Activated CD8-positive, alpha-beta memory T cell treated with anti-CD3 and anti-CD28 coated beads, Interleukin-2, amount 50 U/mL, for 24 hours (primary cell): ENCODE measurements around the gene APLN.

Experiments used
- DNase-seq: peaks from one replicate; pipeline ENCODE4 v3.0.0-alpha.2; 2020; ENCODE audit errors: extremely low read depth

The APLN gene

DNA sequence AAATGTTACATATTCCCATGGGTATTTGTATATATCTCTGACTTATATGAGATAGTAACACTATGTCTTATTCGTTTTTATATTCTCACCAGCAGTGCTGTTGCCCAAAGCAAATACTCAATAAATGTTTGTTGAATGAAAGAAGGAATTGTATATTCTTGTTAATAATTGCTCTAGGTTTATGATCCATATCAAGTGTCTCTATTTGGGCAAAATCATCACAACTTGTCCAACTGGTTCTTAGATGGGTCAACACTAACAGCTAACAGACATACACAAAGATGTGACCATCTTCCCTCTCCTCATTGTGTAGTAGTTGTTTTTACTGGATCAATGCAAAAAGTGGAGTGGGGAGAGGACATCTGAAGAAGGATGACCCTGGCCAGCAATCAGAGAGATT lies 6.6 kb upstream of the APLN start:
- DNase-seq, result no peak

DNA sequence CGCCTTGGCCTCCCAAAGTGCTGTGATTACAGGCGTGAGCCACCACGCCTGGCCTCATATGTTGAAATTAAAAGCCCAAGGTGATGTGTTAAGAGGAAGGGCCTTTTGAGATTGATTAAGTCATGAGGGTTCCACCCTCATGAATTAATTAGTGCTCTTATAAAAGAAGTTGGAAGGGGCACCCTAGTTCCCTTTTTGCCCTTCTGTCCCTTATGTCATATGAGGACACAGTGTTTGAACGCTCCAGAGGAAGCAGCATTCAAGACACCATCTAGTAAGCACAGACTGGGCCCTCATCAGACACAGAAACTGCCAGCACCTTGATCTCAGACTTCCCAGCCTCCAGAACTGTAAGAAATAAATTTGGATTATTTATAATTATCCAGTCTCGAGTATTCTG lies 5.1 kb upstream of the APLN start:
- no peak for DNase-seq

DNA sequence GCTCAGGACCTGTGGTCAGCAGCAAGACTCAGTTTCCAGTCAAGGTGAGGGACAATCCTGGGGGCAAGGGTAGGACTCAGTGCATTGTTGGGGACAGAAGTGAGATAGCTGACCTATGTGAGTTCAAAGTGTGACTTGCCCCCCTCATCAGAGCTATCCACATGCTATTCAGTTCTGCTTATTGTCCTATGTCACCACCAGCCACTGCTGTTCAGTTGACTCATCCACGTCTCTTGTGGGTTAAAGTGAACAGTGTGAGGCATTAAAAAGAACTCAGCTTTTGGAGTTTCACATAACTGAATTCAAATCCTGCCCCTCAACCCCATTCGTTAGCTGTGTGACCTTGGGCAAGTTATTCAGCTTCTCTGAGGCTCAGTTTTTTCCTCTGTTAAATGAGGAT lies 4.4 kb upstream of the APLN start:
- no peak for DNase-seq

DNA sequence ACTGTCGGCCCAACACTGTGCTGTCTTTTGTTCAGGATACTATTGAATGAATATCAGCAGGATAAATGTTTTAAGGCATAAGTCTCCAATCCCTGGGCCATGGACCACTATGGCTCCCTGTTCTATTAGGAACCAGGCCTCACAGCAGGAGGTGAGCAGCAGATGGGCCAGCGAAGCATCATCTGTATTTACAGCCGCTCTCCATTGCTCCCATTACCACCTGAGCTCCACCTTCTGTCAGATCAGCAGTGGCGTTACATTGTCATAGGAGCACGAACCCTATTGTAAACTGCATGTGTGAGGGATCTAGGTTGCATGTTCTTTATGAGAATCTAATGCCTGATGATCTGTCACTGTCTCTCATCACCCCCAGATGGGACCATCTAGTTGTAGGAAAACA lies 3.7 kb upstream of the APLN start:
- DNase-seq, result no peak

DNA sequence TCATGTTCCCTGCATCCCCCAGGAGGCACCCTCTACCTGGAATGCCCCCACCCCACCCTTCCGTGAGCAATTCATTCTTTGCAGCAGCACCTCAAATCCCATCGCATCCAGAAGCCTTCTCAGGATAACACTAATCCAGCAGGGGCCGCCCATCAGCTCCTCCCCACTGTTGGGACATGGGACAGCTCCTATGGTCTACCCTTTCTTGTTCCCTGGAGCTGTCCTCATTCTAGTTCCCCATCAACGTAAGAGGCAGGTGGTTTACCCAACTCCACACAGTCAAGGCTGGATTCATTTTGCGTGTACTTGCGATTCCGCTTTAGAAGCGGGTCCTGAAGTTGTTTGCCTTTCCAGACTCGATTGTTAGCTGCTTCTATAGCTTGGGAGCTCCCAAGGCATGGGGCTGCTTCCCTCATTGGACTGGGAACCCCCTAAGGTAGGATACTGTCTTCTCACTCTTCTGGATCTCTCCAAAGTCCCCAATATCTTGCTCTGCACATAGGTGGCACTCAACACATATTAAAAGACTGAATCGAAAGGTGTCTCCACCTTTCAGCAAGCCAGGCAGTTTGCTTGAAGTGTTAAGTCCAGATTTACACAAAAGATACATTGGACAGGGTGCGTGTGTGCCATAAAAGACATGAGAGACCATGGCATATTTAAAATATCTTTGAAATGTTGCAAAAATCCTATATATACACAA lies 942 bp upstream of the APLN start:
- no peak for DNase-seq

DNA sequence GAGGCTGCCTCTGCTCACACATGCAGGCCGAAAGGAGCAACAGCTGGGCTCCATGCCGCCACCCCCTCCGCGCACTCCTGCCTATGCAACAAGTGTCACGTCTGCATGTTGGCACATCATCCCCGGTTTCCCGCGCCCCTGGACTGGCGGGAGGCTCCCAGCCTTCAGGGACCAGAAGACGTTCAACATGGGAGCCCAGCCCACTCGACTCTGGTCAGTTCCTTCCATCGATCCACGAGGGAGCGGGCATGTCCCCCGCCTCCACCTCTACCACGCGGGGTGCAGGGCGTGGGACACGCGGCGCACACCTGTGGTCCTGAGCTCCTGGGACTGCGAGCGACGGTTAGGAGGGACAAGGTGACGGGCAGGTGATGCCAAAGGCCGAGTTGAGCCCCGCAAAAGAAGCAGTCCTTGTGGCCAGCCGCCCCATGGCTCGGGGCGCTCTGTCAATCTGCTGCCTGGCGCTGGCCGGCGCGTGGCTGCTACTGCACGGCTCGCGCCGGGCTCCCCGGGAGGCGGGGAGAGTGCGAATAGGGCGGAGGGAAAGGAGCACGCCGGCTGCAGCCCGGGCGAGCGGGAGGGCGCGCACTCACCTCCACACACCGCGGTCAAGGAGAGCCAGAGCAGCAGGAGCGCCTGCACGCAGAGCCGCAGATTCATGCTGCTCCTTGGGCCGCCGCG lies 645 bp downstream of the APLN start:
- DNase-seq, result no peak

DNA sequence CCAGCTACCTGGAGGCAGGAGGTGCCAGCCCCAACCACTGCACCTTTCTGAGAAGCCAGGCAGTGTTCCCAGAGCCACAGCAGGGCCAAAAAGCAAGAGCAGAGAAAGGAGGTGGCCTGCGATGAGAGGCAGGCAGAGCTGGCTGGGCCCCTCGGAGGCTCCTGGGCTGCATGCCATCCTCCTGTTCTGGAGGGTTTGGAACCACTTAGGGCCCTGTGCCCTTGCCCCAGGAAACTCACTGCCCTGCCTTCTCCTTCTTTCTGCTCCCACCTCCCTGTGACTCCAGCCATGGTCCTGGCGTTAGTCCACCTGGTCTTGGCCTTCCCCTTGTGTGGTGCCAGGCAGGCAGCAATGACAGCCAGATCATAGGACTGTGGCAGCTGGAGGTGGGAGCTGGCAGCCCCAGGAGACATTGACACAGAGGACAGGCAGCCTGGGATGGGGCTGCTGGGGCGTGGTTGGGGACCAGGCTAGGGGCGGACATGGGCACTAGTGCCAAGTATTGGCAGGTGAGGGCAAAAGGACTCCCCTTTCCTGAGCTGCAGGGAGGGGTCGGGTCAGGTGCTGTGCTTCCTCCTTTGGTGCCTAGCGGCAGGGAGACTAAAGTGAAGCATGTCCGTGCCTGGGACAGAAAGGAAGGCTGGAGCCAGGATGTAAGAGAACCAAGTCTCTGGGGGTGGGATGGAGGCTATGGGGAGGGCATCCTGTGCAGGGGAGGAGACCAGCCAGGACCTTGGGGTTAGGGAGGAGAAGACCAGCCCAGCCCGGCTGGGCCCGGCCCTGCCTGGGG lies 1.4 kb downstream of the APLN start:
- no peak for DNase-seq

DNA sequence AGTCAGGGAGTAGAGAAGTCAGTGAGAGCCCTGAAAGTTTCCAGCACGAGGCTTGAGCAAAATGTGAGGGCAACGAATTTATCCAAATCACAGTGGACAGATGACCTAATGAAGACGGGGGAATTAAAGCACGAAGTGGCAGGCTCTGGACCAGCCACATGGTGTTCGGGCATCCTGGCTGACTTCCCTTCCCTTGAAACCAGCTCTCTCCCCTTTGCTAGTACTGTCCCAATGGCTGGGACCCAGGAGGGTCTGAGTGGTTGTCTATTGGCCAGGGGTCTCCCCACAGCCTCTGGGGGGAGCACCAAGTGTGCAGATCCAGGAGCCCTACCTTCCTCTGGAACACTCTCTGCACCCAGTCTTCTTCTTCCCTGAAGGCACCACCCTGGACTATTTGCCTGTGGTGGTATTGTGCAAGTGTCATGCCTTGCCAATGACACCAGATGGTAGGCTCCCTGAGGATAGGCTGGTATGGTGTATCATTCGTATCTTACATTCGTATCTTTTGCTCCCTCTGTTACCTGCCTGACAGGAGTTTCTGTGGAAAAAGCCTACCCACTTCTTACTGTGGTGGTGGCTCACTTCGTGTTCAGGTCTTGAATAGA lies 2.1 kb downstream of the APLN start:
- DNase-seq, result no peak

DNA sequence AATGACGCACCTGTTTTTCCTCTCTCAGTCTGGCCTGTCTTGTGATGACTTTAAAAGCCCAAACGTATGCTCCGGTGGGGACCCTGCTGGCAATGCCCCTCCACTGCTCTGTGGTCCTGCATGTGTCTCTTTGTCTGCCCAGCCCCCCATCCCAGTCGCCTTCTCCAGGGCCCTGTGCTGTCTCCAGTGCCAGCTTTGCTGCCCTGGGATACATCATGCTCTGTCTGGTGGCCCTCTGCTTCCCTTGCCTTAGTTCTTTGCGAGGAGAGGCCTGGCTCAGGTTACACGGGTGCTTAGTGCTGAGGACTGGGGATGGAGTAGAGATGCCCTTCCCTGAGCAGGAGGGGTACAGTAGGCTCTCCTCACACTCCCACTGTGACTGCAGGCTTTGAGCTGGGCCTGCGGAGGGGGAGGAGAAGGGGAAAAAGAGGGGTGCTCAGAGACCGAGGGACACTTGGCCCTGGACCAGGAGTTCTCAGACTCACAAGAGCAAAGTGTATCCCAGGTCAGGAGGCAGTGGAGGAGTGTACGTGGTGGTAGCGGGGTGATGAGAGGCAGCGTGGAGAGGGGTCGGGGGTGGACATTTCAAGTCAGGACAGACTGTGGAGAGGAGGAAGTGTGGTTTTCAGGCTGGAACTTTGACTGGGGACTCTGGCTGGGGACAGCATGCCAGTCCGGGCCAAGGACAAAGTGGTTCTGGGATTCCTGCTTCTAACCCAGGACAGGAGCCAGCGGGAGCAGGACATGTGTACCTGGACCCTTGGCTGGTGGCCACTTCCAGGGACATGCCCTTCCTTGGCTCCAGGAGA lies 2.8 kb downstream of the APLN start:
- no peak for DNase-seq

DNA sequence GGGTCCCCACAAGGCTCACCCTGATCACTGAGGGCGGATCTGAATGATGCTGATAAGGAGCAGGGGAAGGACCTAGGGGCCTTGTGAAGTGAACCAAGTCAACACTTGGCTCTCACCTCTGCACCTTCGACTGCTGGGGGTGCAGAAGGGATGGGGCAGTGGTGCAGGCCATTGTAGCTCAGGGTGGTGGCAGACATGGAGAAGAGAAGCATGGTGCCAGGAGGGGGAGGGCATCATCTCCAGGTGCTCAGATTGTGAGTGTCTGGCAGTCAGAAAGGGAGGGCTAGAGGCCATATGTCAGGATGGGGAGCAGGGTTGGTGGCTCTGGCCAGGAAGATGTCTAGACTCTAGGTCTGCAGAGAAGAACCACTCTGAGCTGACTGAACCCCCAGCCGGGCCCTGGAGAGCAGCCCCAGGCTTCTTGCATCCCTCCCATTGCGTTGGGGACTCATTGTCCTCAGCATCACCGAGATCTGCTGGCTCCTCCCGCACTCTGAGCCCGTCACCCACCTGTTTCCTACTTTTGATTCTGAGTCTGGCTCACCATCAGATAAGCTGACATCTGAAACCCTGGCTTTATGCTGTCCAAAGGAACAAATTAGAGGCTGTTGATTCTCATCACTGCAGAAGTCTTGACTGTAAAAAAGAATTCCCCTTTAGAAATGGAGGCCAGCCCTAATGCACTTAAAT lies 3.8 kb downstream of the APLN start:
- DNase-seq, result no peak

DNA sequence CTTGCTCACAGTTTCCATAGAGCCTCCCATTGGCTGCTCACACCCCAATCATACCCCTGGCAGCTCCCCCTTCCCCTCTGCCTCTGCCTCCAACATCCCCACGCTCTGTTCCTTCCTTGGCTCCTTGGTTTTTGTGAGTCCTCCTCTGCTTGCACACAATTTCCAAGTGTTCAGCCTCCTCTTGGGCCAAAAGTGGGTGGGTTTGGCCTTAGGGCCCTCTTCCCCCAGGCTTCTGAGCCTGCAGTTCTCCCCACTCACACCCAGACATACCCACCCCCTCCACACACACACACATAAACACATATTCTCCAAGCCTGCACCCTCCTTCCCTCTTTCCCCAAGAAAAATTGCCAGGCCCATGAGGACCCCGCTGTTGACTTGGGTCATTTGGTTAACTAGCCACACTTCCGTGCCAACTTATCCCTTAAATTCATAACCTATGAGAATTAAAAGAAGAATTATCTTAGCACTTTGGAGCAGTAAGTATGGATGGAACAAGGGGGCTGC lies 4.5 kb downstream of the APLN start:
- DNase-seq, result no peak

DNA sequence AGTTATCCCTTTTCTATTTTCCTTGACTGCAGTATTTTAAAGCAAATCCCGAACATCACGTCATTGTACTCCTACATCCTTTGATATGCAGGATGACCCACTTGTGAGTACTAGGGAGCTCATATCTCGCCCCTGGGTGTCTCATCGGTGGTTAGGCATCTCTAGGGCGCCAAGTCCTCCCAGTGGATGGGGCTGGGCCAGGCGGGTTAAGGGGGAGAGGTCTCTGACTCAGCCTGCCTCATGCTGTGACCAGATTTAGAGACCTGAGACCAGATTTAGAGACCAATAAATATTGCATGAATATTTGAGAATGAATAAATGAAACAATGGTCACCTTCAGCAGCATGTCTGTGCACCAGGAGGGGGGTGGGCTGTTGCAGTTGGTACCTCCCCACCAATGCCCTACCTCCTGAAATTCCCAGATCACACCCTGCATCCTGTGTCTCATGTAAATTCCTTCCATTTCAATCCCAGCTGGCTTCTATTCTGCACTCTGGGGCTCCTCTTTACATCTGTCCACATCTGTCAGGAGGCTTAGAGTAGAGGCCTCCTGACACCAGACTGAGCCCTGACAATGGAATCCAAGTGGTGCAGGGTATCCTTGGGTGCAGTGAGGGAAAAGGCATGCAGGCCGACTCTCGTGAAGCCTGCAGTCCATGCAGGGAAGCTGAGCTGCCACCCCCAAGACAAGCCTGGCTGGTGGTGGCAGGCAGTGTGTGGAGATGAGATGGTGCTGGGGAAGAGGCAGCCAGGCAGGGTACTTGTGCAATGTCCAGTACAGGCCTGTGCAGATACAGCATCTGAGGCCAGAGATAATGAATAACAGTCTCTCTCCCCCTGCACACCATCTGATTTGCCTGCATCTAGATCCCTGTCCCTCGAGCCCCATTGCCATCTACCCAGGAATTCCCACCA lies 5.2 kb downstream of the APLN start:
- no peak for DNase-seq

DNA sequence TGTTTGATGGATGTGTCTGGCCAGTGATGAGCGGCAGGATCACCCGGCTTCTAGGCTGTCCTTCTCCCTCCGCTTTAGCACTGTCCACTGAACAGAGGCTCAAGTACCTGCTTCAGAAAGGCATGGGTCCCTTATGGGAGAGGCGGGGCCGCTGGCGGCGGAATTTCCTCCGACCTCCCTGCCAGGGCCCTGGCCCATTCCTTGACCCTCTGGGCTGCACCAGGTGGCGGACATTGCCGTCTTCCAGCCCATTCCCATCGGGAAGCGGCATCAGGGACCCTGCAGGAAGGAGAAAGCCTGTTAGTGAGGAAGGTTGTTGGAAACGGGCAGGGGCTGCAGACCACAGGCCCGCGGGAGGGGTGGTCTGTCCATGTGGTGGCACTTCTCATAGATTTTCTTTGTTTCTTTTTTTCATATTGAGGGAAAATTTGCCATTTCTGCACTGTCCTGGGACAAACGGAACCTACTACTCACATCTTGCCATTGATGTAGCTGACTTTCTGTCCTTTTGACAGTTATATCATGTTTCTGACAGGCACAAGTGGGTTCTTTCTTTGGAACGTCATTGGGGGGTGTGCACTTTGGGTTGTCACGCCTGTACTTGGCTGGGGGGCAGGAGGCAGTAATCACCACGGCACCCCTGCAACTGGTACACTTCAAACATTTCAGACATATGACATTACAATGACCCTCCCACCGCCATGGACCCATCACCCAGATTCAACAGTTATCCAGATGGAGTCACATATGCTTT lies 6.1 kb downstream of the APLN start:
- no peak for DNase-seq

DNA sequence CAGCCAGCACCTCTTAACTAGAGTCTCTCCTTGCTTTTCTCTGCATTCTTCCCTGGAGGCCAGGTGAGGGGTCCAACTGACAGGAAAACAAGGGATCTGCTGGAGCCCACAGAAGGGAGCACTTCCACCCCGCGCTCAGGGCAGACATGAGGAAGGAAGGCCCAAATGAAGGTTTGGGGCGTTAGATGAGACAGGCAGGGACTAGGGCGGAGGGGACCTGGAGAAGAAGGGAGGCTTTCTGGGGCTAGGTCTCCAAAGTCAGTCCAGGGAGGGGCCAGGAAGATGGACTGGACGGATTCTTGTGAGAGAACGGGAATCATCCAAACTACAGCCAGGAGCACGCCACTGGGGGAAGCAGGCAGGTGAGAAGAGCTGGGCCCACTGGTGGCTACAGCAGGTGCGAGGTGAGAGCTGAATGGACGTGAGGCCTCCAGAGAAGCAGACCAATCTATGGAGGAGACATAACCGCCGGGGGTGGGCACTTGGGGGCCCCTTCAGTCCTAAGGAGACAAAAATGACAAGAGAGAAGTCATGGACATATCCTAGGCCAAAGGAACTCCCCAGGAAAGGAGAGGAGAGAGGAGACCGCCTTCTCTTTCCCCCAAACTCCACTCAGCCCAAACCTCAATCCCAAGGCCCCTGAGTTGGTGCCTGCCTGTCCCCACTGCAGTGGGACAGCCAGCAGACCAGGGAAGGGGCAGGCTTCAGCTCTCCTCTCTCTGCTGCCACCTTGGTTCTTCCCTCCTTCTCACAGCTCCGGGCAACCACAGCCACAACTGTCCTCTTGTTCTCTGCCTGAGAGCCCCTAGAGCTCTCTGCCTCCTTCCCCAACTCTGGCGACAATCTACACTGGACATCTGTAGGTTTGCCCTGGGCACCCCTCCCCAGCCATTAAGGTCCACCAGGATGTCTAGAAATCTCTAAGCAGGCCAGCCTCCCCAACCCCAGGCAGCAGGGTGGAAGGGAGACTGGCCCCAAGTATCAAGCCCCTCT lies 7.0 kb downstream of the APLN start:
- DNase-seq, result no peak

DNA sequence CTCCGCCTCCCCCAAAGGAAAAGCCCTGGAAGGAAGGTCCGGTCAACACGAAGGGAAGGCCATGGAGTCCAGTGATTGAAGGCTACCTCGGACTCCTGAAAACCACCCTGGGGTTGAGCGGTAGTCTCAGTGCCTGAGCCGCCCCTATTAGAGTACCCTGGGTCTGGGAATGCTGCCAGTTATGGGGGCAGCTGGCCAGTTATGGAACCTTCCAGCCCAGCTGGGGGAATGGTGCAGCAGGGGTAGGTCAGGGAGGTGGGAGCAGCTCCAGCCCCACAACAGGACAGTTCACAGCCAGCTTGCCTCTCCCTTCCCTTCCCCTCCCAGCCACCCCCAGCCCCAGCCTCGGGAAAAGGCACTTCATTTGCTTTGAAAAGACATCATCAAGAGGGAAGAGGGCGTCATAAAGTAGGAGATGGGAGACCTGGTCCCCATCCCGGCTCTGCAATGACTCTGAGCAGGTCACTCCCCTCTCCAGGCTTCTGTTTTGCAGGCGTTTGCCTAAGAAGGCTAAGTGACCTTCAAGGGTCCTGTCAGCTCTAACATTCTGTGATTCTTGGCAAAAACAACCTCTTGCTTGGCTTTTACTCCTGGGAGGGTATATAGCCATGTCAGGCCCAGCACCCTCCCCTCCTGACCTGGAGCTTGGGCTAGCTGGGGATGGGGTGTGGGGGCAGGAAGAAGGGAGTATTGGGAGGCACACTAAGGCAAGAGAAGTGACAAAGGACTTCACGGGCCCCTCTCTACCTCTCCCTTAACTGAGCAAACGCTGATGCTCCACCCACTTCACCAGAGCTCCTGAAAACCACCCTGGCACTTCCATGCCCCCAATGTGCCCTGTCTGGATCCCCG lies 8.0 kb downstream of the APLN start:
- no peak for DNase-seq

DNA sequence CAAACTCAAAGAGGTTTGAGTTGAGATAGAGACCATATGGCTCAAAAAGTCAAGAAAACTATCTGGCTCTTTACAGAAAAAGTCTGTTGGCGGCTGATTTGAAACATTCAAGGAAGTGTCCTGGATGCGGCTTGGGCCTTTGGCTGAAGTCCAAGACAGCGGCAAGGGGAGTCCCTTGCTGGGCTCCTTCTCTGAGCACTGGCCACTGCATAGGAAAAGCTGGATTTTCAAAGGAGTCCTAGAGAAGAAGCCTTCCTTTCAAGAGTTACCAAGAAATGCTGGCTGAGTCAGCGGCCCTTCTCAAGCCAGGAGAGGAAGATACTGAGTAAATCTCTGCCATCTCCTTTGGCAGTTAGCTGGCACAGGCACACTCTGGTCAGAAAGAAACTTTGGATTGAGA lies 12.1 kb downstream of the APLN start:
- DNase-seq, result no peak

DNA sequence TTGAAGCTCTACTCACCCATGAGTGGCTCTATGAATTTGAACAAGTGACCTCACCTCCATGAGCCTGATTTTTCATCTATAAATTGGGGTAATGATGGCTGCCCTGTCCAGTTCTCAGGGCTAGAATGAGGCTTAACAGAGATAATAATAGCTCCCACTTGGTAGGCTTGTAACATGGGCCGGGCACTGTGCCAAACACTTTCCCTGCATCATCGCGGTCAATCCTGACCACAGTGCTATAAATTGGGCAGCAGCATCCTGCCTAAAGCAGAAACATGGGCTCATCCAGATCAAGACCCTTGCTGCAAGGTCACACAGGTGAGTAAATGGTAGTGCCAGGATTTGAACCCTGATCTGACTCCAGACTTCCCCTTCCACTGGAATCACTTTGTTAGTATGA lies 12.8 kb downstream of the APLN start:
- DNase-seq, result no peak
